ENCODE measurements around the gene GPC4. TPM values are rescaled to one million over a fixed set of nuclear protein-coding genes. Genes with fewer than 3 reads are reported as not detected.

The GPC4 gene
- total RNA-seq, 5 donors from 2014 or later (not counting 1 experiment from before 2014, with no cell fraction given) = 0.13 to 0.44 (median 0.32) TPM; not detected in 2

DNA sequence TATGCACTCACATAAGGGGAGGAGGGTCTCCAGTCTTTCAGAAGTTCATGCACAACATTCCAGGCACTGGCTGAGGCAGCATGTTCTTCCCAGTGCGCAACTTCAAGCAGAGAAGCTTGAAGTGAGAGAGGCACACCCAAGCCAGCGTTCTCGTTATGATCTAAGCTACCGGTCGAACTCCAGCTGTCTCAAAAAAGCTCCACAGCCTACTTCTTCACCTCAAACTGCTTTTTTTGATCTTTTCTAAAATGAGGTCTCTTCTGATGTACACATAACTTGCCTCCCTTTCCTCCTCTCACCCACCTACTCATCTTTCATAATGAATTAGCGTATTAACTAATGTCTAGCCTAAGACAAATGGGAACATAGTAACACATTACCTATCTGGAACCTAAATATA, 25.3 kb downstream of the GPC4 start:
- H3K27ac ChIP-seq (ENCODE audit: low read length) = no peak overlapping the region
- H3K4me3 ChIP-seq (ENCODE audit: control insufficient read depth in 1 of 2, extremely low read depth in 1 of 2, low read length in 1 of 2) = no peak overlapping the region
- ChIA-PET CTCF (no interaction called here), POLR2A (no interaction called here)
- DNase-seq = no peak
- H3K4me1 ChIP-seq (ENCODE audit: control insufficient read depth in 1 of 2, extremely low read depth in 1 of 2, insufficient read depth in 2 of 2, low read length in 2 of 2) = peaks cover 0 to 2% of the 10 kb centered on the region in 2 experiments
- Mint-ChIP-seq H3K27me3 (peaks cover 0 to 52% of the 10 kb centered on the region in 2 donors), H3K4me1 (no peaks in the 10 kb centered on the region), H3K9me3 (no peaks in the 10 kb centered on the region), H3K27ac (no peak overlapping the region), H3K36me3 (no peaks in the 10 kb centered on the region), H3K4me3 (no peak overlapping the region)
- no peaks in the 10 kb centered on the region for H3K27me3 ChIP-seq (replicated peaks in 1 of 2; ENCODE audit: control insufficient read depth in 2 of 2, extremely low read depth in 1 of 2, insufficient read depth in 2 of 2, low read length in 1 of 2)
- ATAC-seq (replicated peaks in 1 of 4) = no peak
- 29% methylated on average over 3 of the region's 6 CpGs for WGBS (ENCODE audit: insufficient coverage)
- no peaks in the 10 kb centered on the region for H3K36me3 ChIP-seq (ENCODE audit: control insufficient read depth in 2 of 2, extremely low read depth in 1 of 2, insufficient read depth in 1 of 2, low read length in 1 of 2)
- H3K9me3 ChIP-seq = no peaks in the 10 kb centered on the region

DNA sequence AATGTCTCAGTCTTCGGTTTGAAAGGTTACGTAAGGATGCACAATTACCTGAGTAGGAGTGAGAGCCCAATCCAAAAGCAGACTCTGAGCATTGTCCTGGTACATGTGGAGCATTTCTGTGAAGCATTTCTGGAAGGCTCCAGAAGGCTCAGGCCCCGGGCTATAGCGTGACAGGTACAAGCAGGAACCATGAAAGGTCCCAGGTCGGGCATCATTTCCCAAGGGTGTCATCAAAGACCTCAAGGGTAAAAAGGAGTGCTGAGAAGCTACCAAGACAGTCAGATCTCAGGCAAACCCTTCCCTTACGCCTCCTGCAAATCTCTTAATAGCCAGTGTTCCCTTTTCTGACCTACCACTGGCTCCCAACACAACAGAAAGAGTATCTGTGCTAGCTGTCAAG, 30.8 kb downstream of the GPC4 start:
- Histone ChIP-seq H3K27ac (ENCODE audit: low read length) (no peak overlapping the region), H3K9me3 (no peaks in the 10 kb centered on the region), H3K4me3 (ENCODE audit: control insufficient read depth in 1 of 2, extremely low read depth in 1 of 2, low read length in 1 of 2) (no peak overlapping the region), H3K27me3 (replicated peaks in 1 of 2; ENCODE audit: control insufficient read depth in 2 of 2, extremely low read depth in 1 of 2, insufficient read depth in 2 of 2, low read length in 1 of 2) (no peaks in the 10 kb centered on the region), H3K36me3 (ENCODE audit: control insufficient read depth in 2 of 2, extremely low read depth in 1 of 2, insufficient read depth in 1 of 2, low read length in 1 of 2) (no peaks in the 10 kb centered on the region), H3K4me1 (ENCODE audit: control insufficient read depth in 1 of 2, extremely low read depth in 1 of 2, insufficient read depth in 2 of 2, low read length in 2 of 2) (no peaks in the 10 kb centered on the region)
- H3K36me3 Mint-ChIP-seq = no peaks in the 10 kb centered on the region
- no peak overlapping the region for H3K4me3 Mint-ChIP-seq
- peaks cover 0 to 36% of the 10 kb centered on the region in 2 donors for H3K27me3 Mint-ChIP-seq
- H3K27ac Mint-ChIP-seq = no peak overlapping the region
- WGBS (ENCODE audit: insufficient coverage) = 64% methylated on average over 2 of the region's 6 CpGs
- H3K9me3 Mint-ChIP-seq = no peaks in the 10 kb centered on the region
- POLR2A ChIA-PET = no interaction called here
- no peak for DNase-seq
- ATAC-seq (replicated peaks in 1 of 4) = no peak
- CTCF ChIA-PET = no interaction called here
- no peaks in the 10 kb centered on the region for H3K4me1 Mint-ChIP-seq

DNA sequence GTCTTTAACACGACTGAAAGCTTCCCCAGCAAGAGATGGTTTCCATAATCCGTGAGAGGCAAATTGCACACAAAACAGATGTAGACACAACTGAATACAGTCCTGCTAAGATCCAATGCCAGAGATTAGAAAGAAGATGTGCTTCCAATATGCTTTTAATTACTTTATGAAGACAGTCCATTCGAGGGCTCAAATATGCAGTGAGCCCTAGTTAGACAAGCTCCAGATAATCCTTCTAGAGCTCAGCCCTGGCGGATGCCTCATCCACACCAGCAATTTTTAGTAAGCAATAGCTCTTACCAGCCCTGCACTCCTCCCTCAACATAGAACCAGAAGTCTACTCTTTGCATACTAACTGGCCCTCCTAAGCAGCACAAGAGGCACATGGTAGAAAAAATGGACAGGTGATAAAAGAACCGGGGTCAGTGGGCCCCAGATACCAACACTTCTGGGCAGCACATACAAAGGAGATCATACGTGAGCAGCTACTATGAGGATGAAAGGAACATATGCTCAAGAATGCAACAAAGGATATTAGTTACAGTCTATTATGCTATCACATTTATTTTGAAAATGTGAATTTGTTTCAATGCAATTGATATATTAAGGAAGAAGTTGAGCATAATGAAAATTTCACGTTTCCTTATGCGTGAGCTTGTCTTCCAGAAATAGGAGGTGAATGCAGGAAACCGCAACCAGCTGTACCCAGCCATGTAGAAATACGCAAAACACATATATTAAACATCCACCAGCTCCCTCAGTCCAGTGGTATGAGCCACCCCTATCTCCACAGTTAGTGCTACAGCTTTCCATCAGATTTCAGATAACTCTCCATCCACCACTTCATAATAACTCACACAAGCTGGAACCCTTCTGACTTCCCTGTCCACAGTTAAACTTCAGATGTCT, 34.3 kb downstream of the GPC4 start:
- H3K4me3 ChIP-seq (ENCODE audit: control insufficient read depth in 1 of 2, extremely low read depth in 1 of 2, low read length in 1 of 2) = no peak overlapping the region
- ChIA-PET CTCF (no interaction called here), POLR2A (no interaction called here)
- ATAC-seq (replicated peaks in 1 of 4) (no peak), DNase-seq (no peak)
- no peak overlapping the region for H3K27ac Mint-ChIP-seq
- no peaks in the 10 kb centered on the region for H3K9me3 Mint-ChIP-seq
- no peak overlapping the region for H3K27ac ChIP-seq (ENCODE audit: low read length)
- H3K36me3 Mint-ChIP-seq = no peaks in the 10 kb centered on the region
- no peaks in the 10 kb centered on the region for H3K4me1 ChIP-seq (ENCODE audit: control insufficient read depth in 1 of 2, extremely low read depth in 1 of 2, insufficient read depth in 2 of 2, low read length in 2 of 2)
- H3K27me3 Mint-ChIP-seq = peaks cover 0 to 39% of the 10 kb centered on the region in 2 donors
- H3K36me3 ChIP-seq (ENCODE audit: control insufficient read depth in 2 of 2, extremely low read depth in 1 of 2, insufficient read depth in 1 of 2, low read length in 1 of 2) = no peaks in the 10 kb centered on the region
- WGBS (ENCODE audit: insufficient coverage) = 80% methylated on average over 1 of the region's 10 CpGs
- H3K4me3 Mint-ChIP-seq = no peak overlapping the region
- no peaks in the 10 kb centered on the region for H3K27me3 ChIP-seq (replicated peaks in 1 of 2; ENCODE audit: control insufficient read depth in 2 of 2, extremely low read depth in 1 of 2, insufficient read depth in 2 of 2, low read length in 1 of 2)
- no peaks in the 10 kb centered on the region for H3K9me3 ChIP-seq
- no peaks in the 10 kb centered on the region for H3K4me1 Mint-ChIP-seq

- no CpG with 5 or more reads among the region's 3 CpGs for WGBS (ENCODE audit: insufficient coverage)
- Histone ChIP-seq H3K4me3 (ENCODE audit: control insufficient read depth in 1 of 2, extremely low read depth in 1 of 2, low read length in 1 of 2) (no peak overlapping the region), H3K27ac (ENCODE audit: low read length) (no peak overlapping the region), H3K4me1 (ENCODE audit: control insufficient read depth in 1 of 2, extremely low read depth in 1 of 2, insufficient read depth in 2 of 2, low read length in 2 of 2) (no peaks in the 10 kb centered on the region), H3K36me3 (ENCODE audit: control insufficient read depth in 2 of 2, extremely low read depth in 1 of 2, insufficient read depth in 1 of 2, low read length in 1 of 2) (no peaks in the 10 kb centered on the region), H3K27me3 (replicated peaks in 1 of 2; ENCODE audit: control insufficient read depth in 2 of 2, extremely low read depth in 1 of 2, insufficient read depth in 2 of 2, low read length in 1 of 2) (no peaks in the 10 kb centered on the region), H3K9me3 (no peaks in the 10 kb centered on the region)
- ChIA-PET CTCF (no interaction called here), POLR2A (no interaction called here)
- Mint-ChIP-seq H3K9me3 (no peaks in the 10 kb centered on the region), H3K4me1 (no peaks in the 10 kb centered on the region), H3K27ac (no peak overlapping the region), H3K27me3 (peaks cover 0 to 39% of the 10 kb centered on the region in 2 donors), H3K4me3 (no peak overlapping the region), H3K36me3 (no peaks in the 10 kb centered on the region)
- DNase-seq (no peak), ATAC-seq (replicated peaks in 1 of 4) (no peak)
These were observed 38.9 kb downstream of the GPC4 start for GRCh38 chrX:133376422-133376821.

- no peak overlapping the region for H3K4me3 Mint-ChIP-seq
- no peak overlapping the region for H3K27ac Mint-ChIP-seq
- H3K4me3 ChIP-seq (ENCODE audit: control insufficient read depth in 1 of 2, extremely low read depth in 1 of 2, low read length in 1 of 2) = no peak overlapping the region
- H3K4me1 Mint-ChIP-seq = no peaks in the 10 kb centered on the region
- ATAC-seq (replicated peaks in 1 of 4) (no peak), DNase-seq (no peak)
- peaks cover 0 to 40% of the 10 kb centered on the region in 2 donors for H3K27me3 Mint-ChIP-seq
- H3K27ac ChIP-seq (ENCODE audit: low read length) = no peak overlapping the region
- WGBS (ENCODE audit: insufficient coverage) = 80% methylated on average over 2 of the region's 7 CpGs
- no peaks in the 10 kb centered on the region for H3K27me3 ChIP-seq (replicated peaks in 1 of 2; ENCODE audit: control insufficient read depth in 2 of 2, extremely low read depth in 1 of 2, insufficient read depth in 2 of 2, low read length in 1 of 2)
- ChIA-PET POLR2A (no interaction called here), CTCF (no interaction called here)
- H3K4me1 ChIP-seq (ENCODE audit: control insufficient read depth in 1 of 2, extremely low read depth in 1 of 2, insufficient read depth in 2 of 2, low read length in 2 of 2) = no peaks in the 10 kb centered on the region
- no peaks in the 10 kb centered on the region for H3K36me3 Mint-ChIP-seq
- H3K36me3 ChIP-seq (ENCODE audit: control insufficient read depth in 2 of 2, extremely low read depth in 1 of 2, insufficient read depth in 1 of 2, low read length in 1 of 2) = no peaks in the 10 kb centered on the region
- H3K9me3 Mint-ChIP-seq = no peaks in the 10 kb centered on the region
- H3K9me3 ChIP-seq = no peaks in the 10 kb centered on the region
These were observed 39.5 kb downstream of the GPC4 start for GRCh38 chrX:133375615-133376340.

GRCh38 chrX:133374874-133375387, 40.4 kb downstream of the GPC4 start:
- no peak overlapping the region for H3K4me3 Mint-ChIP-seq
- no peak overlapping the region for H3K27ac ChIP-seq (ENCODE audit: low read length)
- WGBS (ENCODE audit: insufficient coverage) = no CpG with 5 or more reads among the region's 2 CpGs
- H3K9me3 Mint-ChIP-seq = no peaks in the 10 kb centered on the region
- H3K36me3 ChIP-seq (ENCODE audit: control insufficient read depth in 2 of 2, extremely low read depth in 1 of 2, insufficient read depth in 1 of 2, low read length in 1 of 2) = no peaks in the 10 kb centered on the region
- no peak overlapping the region for H3K27ac Mint-ChIP-seq
- POLR2A ChIA-PET = no interaction called here
- H3K27me3 ChIP-seq (replicated peaks in 1 of 2; ENCODE audit: control insufficient read depth in 2 of 2, extremely low read depth in 1 of 2, insufficient read depth in 2 of 2, low read length in 1 of 2) = no peaks in the 10 kb centered on the region
- H3K4me3 ChIP-seq (ENCODE audit: control insufficient read depth in 1 of 2, extremely low read depth in 1 of 2, low read length in 1 of 2) = no peak overlapping the region
- ATAC-seq (replicated peaks in 1 of 4) (no peak), DNase-seq (no peak)
- no peaks in the 10 kb centered on the region for H3K4me1 Mint-ChIP-seq
- H3K36me3 Mint-ChIP-seq = no peaks in the 10 kb centered on the region
- H3K4me1 ChIP-seq (ENCODE audit: control insufficient read depth in 1 of 2, extremely low read depth in 1 of 2, insufficient read depth in 2 of 2, low read length in 2 of 2) = no peaks in the 10 kb centered on the region
- CTCF ChIA-PET = no interaction called here
- H3K9me3 ChIP-seq = no peaks in the 10 kb centered on the region
- H3K27me3 Mint-ChIP-seq = peaks cover 0 to 44% of the 10 kb centered on the region in 2 donors

All from T-cell (primary cell).